Stimulated activated CD8-positive, alpha-beta memory T cell treated with anti-CD3 and anti-CD28 coated beads, Interleukin-7, amount 100 ng/mL, for 48 hours (primary cell): ENCODE data around the gene KANTR.
"Not testable (repeated sequence)": the region's sequence is repeated elsewhere in the genome, so short reads cannot be mapped to it uniquely, and the experiment has no call there.

Experiments
- DNase-seq, 2 donors: peaks; one replicate each; pipeline ENCODE4 v3.0.0-alpha.2; 2020; ENCODE audit warnings: low read depth in 1 of 2; ENCODE audit errors: extremely low read depth in 1 of 2

The KANTR gene

GRCh38 chrX:53122013-53122412, 28.1 kb downstream of the KANTR start:
- DNase-seq = no peak

DNA sequence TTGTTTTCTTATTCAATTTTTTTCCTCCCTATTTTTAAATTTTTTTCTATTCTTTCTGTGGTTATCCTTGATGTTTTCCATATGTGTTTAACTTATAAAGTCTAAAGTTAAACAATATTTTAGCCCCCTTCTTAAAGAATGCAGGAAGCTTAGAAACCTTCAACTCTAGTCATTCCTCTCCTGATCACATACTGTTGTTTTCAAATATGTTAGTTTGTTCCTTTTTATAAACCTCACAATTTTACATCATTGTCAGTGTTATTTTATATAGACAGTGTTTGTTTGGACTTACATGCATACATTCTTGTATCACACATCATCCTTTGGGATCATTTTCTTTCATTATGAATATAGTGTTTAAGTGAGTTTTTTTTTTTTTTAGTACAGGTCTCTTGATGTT, 31.6 kb downstream of the KANTR start:
- DNase-seq = no peak

DNA sequence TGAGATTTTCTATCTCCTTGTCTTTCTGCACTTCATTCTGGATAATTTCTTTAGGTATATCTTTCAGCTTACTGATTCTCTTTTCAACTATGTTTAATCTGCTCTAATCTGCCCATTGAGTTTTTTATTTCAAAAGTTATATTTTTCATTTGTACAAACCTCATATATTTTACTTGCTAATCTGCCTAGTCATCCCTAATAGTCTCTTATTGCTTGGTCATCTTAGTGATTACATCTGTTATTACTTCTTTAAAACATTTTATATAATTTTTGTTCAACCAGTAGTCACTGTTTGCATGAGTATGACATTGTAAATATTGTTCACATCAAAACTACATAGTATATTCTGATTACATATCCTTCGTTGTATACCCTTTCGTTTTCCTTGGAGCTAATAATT, 32.4 kb downstream of the KANTR start:
- DNase-seq = no peak

GRCh38 chrX:53128097-53128749, 34.3 kb downstream of the KANTR start:
- DNase-seq = no peak

DNA sequence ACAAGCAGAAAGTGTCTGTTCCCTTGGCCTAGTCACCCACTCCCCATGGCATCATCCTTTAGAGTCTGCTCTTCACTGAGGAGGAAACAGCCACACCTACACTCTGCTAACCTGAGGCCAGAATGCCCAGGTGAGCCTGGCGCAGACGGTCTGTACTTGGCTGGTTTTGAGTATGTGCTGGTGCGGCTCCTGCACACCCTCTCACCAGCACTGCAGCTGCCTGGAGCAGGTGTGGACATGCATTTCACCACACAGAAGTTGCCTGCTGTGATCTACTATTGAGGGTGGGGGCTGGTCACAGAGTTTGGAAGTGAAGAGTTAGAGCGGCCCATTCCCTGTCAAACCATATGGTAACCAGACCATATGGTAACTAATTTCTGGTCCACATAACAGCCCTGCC, 39.5 kb downstream of the KANTR start:
- DNase-seq = no peak

DNA sequence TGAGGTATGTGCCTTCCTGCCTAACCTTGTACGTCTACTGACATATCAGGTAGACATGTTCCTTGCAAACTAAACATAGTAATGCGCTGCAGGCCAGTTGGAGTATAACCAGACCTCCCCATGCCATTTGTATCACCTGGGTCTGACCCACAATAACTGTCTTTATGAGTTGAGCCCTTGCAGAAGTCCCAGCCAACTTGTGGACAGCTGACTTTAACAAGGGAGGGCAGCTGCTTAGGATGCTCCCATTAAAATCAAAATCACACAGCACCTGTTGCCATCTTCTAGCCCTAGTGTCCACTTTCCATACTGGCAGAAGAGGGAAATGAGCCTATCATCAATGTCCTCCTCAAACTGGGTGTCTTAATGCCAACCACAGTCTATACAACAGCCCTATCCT, 41.6 kb downstream of the KANTR start:
- no peak for DNase-seq

- no peak for DNase-seq
These were observed 59.6 kb downstream of the KANTR start for GRCh38 chrX:53153581-53153980.

GRCh38 chrX:53155512-53156206, 61.7 kb downstream of the KANTR start:
- DNase-seq = no peak

- DNase-seq = no peak
These were observed 62.3 kb downstream of the KANTR start for GRCh38 chrX:53156207-53156596.

DNA sequence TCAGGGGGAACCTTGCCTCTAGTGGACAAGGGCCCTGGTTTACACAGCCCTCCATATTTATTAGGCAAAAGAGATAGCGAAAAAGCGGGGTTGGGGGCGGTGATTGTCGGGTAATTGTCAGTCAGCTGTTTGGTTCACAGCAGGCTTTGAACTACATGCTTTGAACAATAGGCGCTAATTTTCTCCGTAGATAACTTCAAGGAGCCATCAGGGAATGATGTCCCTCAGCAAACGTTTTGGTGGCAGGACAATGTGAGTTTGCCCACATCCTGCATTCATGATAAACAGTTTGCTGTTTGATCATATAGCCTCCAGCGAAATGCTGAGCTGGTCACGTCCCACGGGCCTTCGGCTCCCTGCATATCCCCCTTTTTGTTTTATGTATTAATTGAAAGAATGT, 65.2 kb downstream of the KANTR start:
- DNase-seq = no peak

- DNase-seq = no peak
These were observed 66.5 kb downstream of the KANTR start for GRCh38 chrX:53160297-53160983.

- DNase-seq = no peak
These were observed 69.5 kb downstream of the KANTR start for GRCh38 chrX:53163436-53163835.

DNA sequence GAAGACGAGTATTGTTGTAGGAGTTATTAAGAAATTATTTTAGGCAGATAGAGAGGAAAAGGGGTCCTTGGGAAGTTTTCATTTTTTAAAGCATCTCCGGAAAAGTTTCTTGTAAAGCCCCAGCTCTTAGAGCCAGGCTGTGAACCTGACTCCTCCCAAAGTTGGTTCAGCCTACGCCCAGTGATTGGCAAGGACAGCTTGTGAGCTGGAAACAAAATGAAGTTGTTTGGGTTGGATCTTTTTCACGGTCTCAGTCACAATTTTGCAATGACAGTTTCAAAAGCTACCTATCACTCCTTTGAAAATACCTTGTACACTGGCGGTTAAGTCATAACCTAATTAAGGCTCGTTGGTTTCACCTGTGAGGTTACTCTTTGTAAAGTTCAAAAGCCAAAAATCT, 70.6 kb downstream of the KANTR start:
- not testable (repeated sequence) for DNase-seq

DNA sequence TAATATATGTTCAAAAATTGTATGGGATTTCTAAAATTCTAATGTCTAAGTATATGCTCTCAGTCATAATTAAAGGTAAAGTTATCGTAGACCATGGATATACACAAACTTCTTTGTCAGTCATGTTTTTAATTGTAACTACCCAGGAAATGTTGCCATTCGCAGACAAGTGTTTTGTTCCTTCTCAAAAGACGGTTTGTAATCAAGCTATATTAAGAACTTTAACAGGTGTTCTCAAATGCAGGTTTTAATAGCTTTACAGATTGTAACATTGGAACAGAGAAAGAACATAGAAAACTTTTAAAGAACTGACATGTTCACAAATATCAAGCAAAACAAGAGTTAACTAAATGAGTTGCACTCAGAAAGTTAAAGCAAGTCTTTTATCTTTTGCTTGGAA, 72.2 kb downstream of the KANTR start:
- no peak for DNase-seq

- no peak for DNase-seq
These were observed 77.4 kb downstream of the KANTR start for GRCh38 chrX:53171356-53171755.
